ENCODE data around the gene EGLN3. TPM values are rescaled to one million over a fixed set of nuclear protein-coding genes. Genes with fewer than 3 reads are reported as not detected.

The EGLN3 gene
- total RNA-seq, 1 donor from 2014 or later: 0.38 TPM

DNA sequence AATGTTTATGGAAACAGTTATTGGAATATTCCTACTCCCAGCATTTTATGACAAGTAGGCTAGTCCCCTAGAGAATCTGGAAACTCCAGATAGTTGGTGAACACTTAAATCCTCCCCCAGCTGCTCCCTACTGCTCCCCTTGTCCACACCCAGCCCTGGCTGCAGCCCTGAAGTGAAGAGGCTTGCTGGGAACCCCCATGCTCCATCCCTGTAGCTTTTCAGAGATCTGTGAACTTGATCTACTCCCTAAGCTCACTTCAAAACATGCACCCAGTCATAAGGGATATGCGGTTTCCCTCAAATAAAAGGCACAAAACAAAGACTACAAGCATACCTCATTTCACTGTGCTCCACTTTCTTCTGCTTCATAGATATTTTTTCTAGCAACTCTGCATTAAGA, 33.2 kb downstream of the EGLN3 start:
- H3K9me3 Mint-ChIP-seq (ENCODE audit: unreplicated experiment): no peaks in the 10 kb centered on the region

GRCh38 chr14:33916663-33917565, 34.0 kb downstream of the EGLN3 start:
- Mint-ChIP-seq H3K9me3 (ENCODE audit: unreplicated experiment) (no peaks in the 10 kb centered on the region), H3K27me3 (ENCODE audit: unreplicated experiment) (no peaks in the 10 kb centered on the region), H3K27ac (ENCODE audit: unreplicated experiment) (no peak overlapping the region), H3K36me3 (ENCODE audit: unreplicated experiment) (no peaks in the 10 kb centered on the region), H3K4me1 (ENCODE audit: unreplicated experiment) (peaks cover 11% of the 10 kb centered on the region), H3K4me3 (ENCODE audit: unreplicated experiment) (no peak overlapping the region)
- DNase-seq (ENCODE audit: extremely low spot score, unreplicated experiment): no peak
- TF ChIP-seq, protein P1, sequence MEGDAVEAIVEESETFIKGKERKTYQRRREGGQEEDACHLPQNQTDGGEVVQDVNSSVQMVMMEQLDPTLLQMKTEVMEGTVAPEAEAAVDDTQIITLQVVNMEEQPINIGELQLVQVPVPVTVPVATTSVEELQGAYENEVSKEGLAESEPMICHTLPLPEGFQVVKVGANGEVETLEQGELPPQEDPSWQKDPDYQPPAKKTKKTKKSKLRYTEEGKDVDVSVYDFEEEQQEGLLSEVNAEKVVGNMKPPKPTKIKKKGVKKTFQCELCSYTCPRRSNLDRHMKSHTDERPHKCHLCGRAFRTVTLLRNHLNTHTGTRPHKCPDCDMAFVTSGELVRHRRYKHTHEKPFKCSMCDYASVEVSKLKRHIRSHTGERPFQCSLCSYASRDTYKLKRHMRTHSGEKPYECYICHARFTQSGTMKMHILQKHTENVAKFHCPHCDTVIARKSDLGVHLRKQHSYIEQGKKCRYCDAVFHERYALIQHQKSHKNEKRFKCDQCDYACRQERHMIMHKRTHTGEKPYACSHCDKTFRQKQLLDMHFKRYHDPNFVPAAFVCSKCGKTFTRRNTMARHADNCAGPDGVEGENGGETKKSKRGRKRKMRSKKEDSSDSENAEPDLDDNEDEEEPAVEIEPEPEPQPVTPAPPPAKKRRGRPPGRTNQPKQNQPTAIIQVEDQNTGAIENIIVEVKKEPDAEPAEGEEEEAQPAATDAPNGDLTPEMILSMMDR (IDR thresholded peaks at IDR 0.05): no peak

More for the DNA sequence above, 33.2 kb downstream of the EGLN3 start:
- TF ChIP-seq, protein P1 (IDR thresholded peaks at IDR 0.05): no peak
- Mint-ChIP-seq H3K4me1 (ENCODE audit: unreplicated experiment) (peaks cover 11% of the 10 kb centered on the region), H3K36me3 (ENCODE audit: unreplicated experiment) (no peaks in the 10 kb centered on the region), H3K27me3 (ENCODE audit: unreplicated experiment) (no peaks in the 10 kb centered on the region), H3K27ac (ENCODE audit: unreplicated experiment) (no peak overlapping the region), H3K4me3 (ENCODE audit: unreplicated experiment) (no peak overlapping the region)
- no peak for DNase-seq (ENCODE audit: extremely low spot score, unreplicated experiment)

DNA sequence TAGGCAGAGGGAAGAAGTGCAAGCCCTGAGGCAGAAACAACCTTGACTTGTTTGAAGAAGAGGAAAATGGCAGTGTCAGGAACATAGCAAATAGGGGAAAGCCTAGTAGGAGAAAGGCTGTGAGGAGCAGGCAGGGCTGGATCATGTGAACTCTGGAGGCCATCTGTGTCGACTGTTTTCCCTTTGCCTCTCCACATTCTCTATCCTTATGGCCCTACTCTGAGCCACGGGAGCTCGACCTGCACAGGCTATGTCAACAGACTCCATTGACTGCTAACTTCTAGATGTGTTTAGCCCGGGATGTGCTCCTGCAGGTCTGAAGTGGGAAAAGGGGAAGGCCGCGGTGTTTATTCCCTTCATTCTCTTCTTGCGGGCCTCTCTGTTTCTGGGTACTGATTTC, 35.2 kb downstream of the EGLN3 start:
- Mint-ChIP-seq H3K9me3 (ENCODE audit: unreplicated experiment) (no peaks in the 10 kb centered on the region), H3K4me3 (ENCODE audit: unreplicated experiment) (no peak overlapping the region), H3K4me1 (ENCODE audit: unreplicated experiment) (peaks cover 11% of the 10 kb centered on the region), H3K27ac (ENCODE audit: unreplicated experiment) (no peak overlapping the region), H3K36me3 (ENCODE audit: unreplicated experiment) (no peaks in the 10 kb centered on the region), H3K27me3 (ENCODE audit: unreplicated experiment) (no peaks in the 10 kb centered on the region)
- TF ChIP-seq, protein P1 (IDR thresholded peaks at IDR 0.05): no peak
- no peak for DNase-seq (ENCODE audit: extremely low spot score, unreplicated experiment)

DNA sequence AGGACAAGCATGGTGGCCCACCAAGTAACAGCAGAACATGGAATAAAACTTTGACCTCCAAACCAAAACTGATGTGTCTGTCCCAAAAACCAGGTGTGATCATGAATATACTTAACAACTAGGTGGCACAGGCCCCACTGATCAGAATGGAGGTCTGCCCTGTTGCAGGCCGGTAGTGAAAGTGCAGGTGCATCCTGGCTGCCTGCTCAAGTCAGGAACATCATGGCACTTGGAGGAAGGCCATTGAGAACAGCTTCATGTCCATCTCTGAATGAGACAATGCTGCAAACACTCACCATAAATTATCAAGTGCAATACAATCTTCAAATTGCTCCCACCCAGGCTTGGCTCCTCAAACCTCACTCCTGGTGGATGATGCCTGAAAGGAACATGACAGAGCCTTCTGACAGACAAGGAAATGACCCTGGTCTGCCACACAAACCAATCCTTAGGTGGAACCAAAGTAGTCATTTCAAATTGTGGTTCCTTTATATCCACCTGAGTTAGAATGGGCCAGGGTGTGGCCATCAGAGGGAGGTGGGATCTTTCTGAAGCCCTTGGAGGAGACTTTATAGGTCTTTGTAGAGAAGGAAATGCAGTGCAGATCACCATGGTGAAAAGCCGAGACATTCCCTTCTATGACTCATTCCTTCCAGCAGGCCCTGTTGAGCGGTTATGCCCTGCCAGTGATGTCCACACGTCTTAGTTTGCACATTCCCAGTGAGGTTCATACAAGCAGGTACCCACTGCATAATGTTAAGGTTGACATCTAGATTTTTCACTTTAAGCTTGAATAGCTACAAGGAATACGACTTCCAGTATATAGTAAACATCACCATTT, 36.0 kb downstream of the EGLN3 start:
- TF ChIP-seq, protein P1 (IDR thresholded peaks at IDR 0.05): no peak
- H3K27ac Mint-ChIP-seq (ENCODE audit: unreplicated experiment): no peak overlapping the region
- no peak for DNase-seq (ENCODE audit: extremely low spot score, unreplicated experiment)
- H3K36me3 Mint-ChIP-seq (ENCODE audit: unreplicated experiment): no peaks in the 10 kb centered on the region
- H3K4me1 Mint-ChIP-seq (ENCODE audit: unreplicated experiment): peaks cover 11% of the 10 kb centered on the region
- H3K4me3 Mint-ChIP-seq (ENCODE audit: unreplicated experiment): no peak overlapping the region
- H3K27me3 Mint-ChIP-seq (ENCODE audit: unreplicated experiment): no peaks in the 10 kb centered on the region
- H3K9me3 Mint-ChIP-seq (ENCODE audit: unreplicated experiment): no peaks in the 10 kb centered on the region

DNA sequence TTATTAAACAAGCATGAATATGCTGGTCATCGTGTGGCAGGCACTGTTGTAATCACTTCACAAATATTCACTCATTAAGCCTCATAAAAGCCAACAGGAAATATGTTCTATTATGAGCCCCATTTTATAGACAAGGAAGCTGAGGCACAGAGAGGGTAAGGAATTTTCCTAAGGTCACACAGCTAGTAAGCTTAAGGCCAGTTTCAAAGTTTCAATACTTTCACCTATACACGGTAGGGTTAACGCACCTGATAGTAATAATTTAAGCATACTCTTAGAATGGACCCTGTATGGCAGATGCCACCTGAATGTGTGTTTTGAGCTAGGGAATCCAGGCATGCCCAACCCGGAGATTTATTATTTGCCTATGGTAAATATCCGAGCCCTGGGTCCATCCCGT, 39.8 kb downstream of the EGLN3 start:
- H3K9me3 Mint-ChIP-seq (ENCODE audit: unreplicated experiment): no peaks in the 10 kb centered on the region
- H3K27ac Mint-ChIP-seq (ENCODE audit: unreplicated experiment): no peak overlapping the region
- H3K4me3 Mint-ChIP-seq (ENCODE audit: unreplicated experiment): no peak overlapping the region
- peaks cover 13% of the 10 kb centered on the region for H3K27me3 Mint-ChIP-seq (ENCODE audit: unreplicated experiment)
- H3K4me1 Mint-ChIP-seq (ENCODE audit: unreplicated experiment): peaks cover 4% of the 10 kb centered on the region
- DNase-seq (ENCODE audit: extremely low spot score, unreplicated experiment): no peak
- no peaks in the 10 kb centered on the region for H3K36me3 Mint-ChIP-seq (ENCODE audit: unreplicated experiment)
- TF ChIP-seq, protein P1 (IDR thresholded peaks at IDR 0.05): no peak

Measured in osteocyte (in vitro differentiated cells).